HepG2 (cell line): ENCODE measurements around the gene FIS1. TPM values are rescaled to one million over a fixed set of nuclear protein-coding genes. Genes with fewer than 3 reads are reported as not detected.
A peak's percentile ranks its signal among the peaks of the same experiment; 100 is the strongest.

Source experiments
- BRCA1 ChIP-seq: sonication (generic); formaldehyde crosslinking; IDR thresholded peaks from 2 replicates; pipeline ENCODE4 v1.4.0; 2020; ENCODE audit warnings: missing genetic modification reagents
- CCDC6 ChIP-seq: sonication (generic); formaldehyde crosslinking; IDR thresholded peaks from 2 replicates; pipeline ENCODE4 v1.8.1; 2022; ENCODE audit warnings: mild to moderate bottlenecking, missing genetic modification reagents, moderate library complexity
- GLI4 ChIP-seq: sonication (generic); formaldehyde crosslinking; IDR thresholded peaks from 2 replicates; pipeline ENCODE4 v1.5.1; 2020; ENCODE audit warnings: missing genetic modification reagents, mild to moderate bottlenecking, moderate library complexity, borderline replicate concordance
- GZF1 ChIP-seq: sonication (generic); formaldehyde crosslinking; IDR thresholded peaks from 2 replicates; pipeline ENCODE4 v1.5.1; 2020; ENCODE audit warnings: mild to moderate bottlenecking, missing genetic modification reagents
- KLF6 ChIP-seq: IDR thresholded peaks from 2 replicates; pipeline ENCODE4 v1.8.0; 2016; ENCODE audit warnings: missing biosample characterization, missing genetic modification reagents
- NCOA5 ChIP-seq: sonication (generic); formaldehyde crosslinking; IDR thresholded peaks from 2 replicates; pipeline ENCODE4 v1.4.0; 2020; ENCODE audit warnings: missing genetic modification reagents
- POGZ ChIP-seq: sonication (generic); formaldehyde crosslinking; IDR thresholded peaks from 2 replicates; pipeline ENCODE4 v1.4.0; 2020; ENCODE audit warnings: mild to moderate bottlenecking, missing genetic modification reagents
- SOX6 ChIP-seq, 2 experiments: fragments of 450-650 bp in 1 of 2; sonication (generic) in 1 of 2; formaldehyde crosslinking in 1 of 2; IDR thresholded peaks; 2 replicates each; pipeline versions ENCODE4 v1.4.0 to v1.6.1; 2017 to 2020; ENCODE audit warnings: antibody characterized with exemption in 1 of 2, mild to moderate bottlenecking in 1 of 2, missing genetic modification reagents in 1 of 2
- ZC3H4 ChIP-seq: sonication (generic); formaldehyde crosslinking; IDR thresholded peaks from 2 replicates; pipeline ENCODE4 v1.4.0; 2020; ENCODE audit warnings: missing genetic modification reagents, borderline replicate concordance
- ZFP90 ChIP-seq: sonication (generic); formaldehyde crosslinking; IDR thresholded peaks from 2 replicates; pipeline ENCODE4 v1.8.0; 2022; ENCODE audit warnings: missing genetic modification reagents, mild to moderate bottlenecking, inconsistent platforms, borderline replicate concordance
- ZNF251 ChIP-seq: sonication (generic); formaldehyde crosslinking; IDR thresholded peaks from 2 replicates; pipeline ENCODE4 v1.9.0; 2021; ENCODE audit warnings: mild to moderate bottlenecking, missing genetic modification reagents
- ZNF318 ChIP-seq: sonication (generic); formaldehyde crosslinking; IDR thresholded peaks from 2 replicates; pipeline ENCODE4 v1.4.0; 2020; ENCODE audit warnings: mild to moderate bottlenecking, missing genetic modification reagents
- ZNF432 ChIP-seq: sonication (generic); formaldehyde crosslinking; IDR thresholded peaks from 2 replicates; pipeline ENCODE4 v1.5.0; 2020; ENCODE audit warnings: missing genetic modification reagents, mild to moderate bottlenecking, borderline replicate concordance
- ZNF709 ChIP-seq: sonication (generic); formaldehyde crosslinking; IDR thresholded peaks from 2 replicates; pipeline ENCODE4 v1.5.0; 2020; ENCODE audit warnings: mild to moderate bottlenecking, missing genetic modification reagents
- ZNF737 ChIP-seq: sonication (generic); formaldehyde crosslinking; IDR thresholded peaks from 2 replicates; pipeline ENCODE4 v1.5.0; 2020; ENCODE audit warnings: missing genetic modification reagents, mild to moderate bottlenecking, borderline replicate concordance
- ZNF761 ChIP-seq: sonication (generic); formaldehyde crosslinking; conservative IDR thresholded peaks from 2 replicates; pipeline ENCODE4 v1.4.0; 2020; ENCODE audit warnings: mild to moderate bottlenecking, missing genetic modification reagents
- ZNF879 ChIP-seq: sonication (generic); formaldehyde crosslinking; IDR thresholded peaks from 2 replicates; pipeline ENCODE4 v1.8.1; 2023; ENCODE audit warnings: missing genetic modification reagents
- ZSCAN25 ChIP-seq: sonication (generic); formaldehyde crosslinking; IDR thresholded peaks from 2 replicates; pipeline ENCODE4 v1.8.0; 2022; ENCODE audit warnings: mild to moderate bottlenecking, missing genetic modification reagents
- polyA plus RNA-seq, 8 experiments: library from polyadenylated mRNA; depleted of rRNA in 3 of 8; stranded (reverse) in 7 of 8; unstranded in 1 of 8; fragments of >200 nt; fragmentation: Illumina TruSeq in 4 of 8; extraction: Trizol in 4 of 8; gene quantifications; 2 replicates each; pipeline versions ENCODE4 v1.2.1 to v1.2.3, GENCODE V29; 2011 to 2016; ENCODE audit warnings: low read depth in 4 of 8, missing spikeins in 1 of 8, mixed read lengths in 1 of 8; ENCODE audit not compliant: insufficient read depth in 1 of 8
- total RNA-seq, 5 experiments: library from RNA; depleted of rRNA; stranded (reverse); fragments of >200 nt; fragmentation: Illumina TruSeq; extraction: Trizol; gene quantifications; 2 replicates each; pipeline ENCODE4 v1.2.3, GENCODE V29; 2016; ENCODE audit warnings: low read depth in 1 of 5
- TF ChIP-seq, protein P1 (sequence below): sonication (generic); formaldehyde crosslinking; IDR thresholded peaks from 2 replicates; pipeline ENCODE4 v1.4.0; 2020; ENCODE audit warnings: mild to moderate bottlenecking, missing genetic modification reagents

Gene FIS1
- total and polyA plus RNA-seq, 2 of the 13 experiments (the other 11 are each of a cell fraction or from before 2014, with no cell fraction given): 97.5 to 101 TPM

DNA sequence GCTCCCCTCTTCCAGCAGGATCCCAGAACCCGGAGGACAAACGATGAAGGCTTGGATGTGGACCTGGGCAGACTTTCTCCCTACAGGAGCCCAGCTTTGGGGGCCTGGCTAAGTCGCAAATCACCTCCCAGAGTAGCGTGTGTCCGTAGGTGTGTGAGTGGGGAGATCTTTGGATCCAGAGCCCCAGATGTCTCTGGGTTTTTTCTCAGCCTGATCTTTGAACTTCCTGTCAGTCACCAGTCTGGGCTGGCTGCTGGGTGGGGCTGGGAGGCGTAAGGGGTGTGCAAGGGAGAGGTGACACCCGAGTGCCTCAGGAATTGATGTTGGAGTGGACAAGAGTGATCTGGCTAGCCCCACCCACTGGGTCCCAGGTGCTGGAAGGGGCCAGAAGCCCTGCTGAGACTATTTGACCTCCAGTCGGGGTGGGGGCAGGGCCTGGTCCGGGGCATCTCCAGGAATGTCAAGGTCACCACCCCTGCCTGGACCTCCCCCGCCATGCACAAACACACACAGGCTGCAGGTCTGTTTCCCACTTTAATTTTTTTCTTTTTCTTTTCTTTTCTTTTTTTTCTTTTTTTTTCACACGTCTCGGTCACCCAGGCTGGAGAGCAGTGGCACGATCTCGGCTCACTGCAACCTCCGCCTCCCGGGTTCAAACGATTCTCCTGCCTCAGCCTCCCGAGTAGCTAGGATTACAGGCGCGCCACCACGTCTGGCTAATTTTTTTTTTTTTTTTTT is 43.9 kb downstream of the FIS1 start, which contains the start of gene MOGAT3 (continued):
- TF ChIP-seq, protein P1, sequence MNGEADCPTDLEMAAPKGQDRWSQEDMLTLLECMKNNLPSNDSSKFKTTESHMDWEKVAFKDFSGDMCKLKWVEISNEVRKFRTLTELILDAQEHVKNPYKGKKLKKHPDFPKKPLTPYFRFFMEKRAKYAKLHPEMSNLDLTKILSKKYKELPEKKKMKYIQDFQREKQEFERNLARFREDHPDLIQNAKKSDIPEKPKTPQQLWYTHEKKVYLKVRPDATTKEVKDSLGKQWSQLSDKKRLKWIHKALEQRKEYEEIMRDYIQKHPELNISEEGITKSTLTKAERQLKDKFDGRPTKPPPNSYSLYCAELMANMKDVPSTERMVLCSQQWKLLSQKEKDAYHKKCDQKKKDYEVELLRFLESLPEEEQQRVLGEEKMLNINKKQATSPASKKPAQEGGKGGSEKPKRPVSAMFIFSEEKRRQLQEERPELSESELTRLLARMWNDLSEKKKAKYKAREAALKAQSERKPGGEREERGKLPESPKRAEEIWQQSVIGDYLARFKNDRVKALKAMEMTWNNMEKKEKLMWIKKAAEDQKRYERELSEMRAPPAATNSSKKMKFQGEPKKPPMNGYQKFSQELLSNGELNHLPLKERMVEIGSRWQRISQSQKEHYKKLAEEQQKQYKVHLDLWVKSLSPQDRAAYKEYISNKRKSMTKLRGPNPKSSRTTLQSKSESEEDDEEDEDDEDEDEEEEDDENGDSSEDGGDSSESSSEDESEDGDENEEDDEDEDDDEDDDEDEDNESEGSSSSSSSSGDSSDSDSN: peak; percentile 54; the same call in 1 of the 2 replicates
- TF ChIP-seq NCOA5 (no peak), ZNF879 (CRISPR knock-in tag) (no peak; the same call in 1 of the 2 replicates), ZC3H4 (CRISPR knock-in tag) (peak; percentile 65; the same call in 1 of the 2 replicates), BRCA1 (CRISPR knock-in tag) (no peak; the same call in 1 of the 2 replicates), ZNF709 (no peak), ZNF432 (CRISPR knock-in tag) (no peak), ZFP90 (CRISPR knock-in tag) (peak; percentile 56; the same call in 1 of the 2 replicates), ZNF318 (CRISPR knock-in tag) (peak; percentile 83; the same call in 1 of the 2 replicates), POGZ (CRISPR knock-in tag) (0 out of 2 replicates have a peak, but pooled peaks have one; percentile 10), CCDC6 (CRISPR knock-in tag) (0 out of 2 replicates have a peak, but pooled peaks have one; percentile 51), ZNF761 (CRISPR knock-in tag) (no peak), GZF1 (CRISPR knock-in tag) (peak; percentile 60; the same call in 1 of the 2 replicates), ZNF251 (CRISPR knock-in tag) (no peak), GLI4 (CRISPR knock-in tag) (0 out of 2 replicates have a peak, but pooled peaks have one; percentile 35), ZNF737 (CRISPR knock-in tag) (0 out of 2 replicates have a peak, but pooled peaks have one; percentile 7), KLF6 (CRISPR knock-in tag) (no peak), ZSCAN25 (CRISPR knock-in tag) (0 out of 2 replicates have a peak, but pooled peaks have one; percentile 54), SOX6 (IDR thresholded peaks at IDR 0.05) (no peak), SOX6 (CRISPR knock-in tag; IDR thresholded peaks at IDR 0.05) (peak; percentile 81)
